Epithelial cell of alveolus of lung (primary cell): ENCODE measurements around the gene SLC6A17. TPM values are rescaled to one million over a fixed set of nuclear protein-coding genes. Genes with fewer than 3 reads are reported as not detected.

Source experiments
- total RNA-seq: library from RNA; depleted of rRNA; stranded (reverse); fragments of >200 nt; gene quantifications from 2 replicates; pipeline ENCODE4 v1.2.1, GENCODE V29; 2015

The SLC6A17 gene
- 0.13 TPM in 1 of 2 replicates, not detected in the other for total RNA-seq

GRCh38 chr1:110150330-110151174 is at the start of gene SLC6A17:
Gene SLC6A17, plus strand, starts transcription at chr1:110150494. Its CDS starts 16,436 bp downstream, at chr1:110166930.

GRCh38 chr1:110112143-110112542 is 38.2 kb upstream of the SLC6A17 start, which contains the start of gene UBL4B:
Gene UBL4B, plus strand, starts transcription at chr1:110112443. Its CDS starts 92 bp downstream, at chr1:110112535.

GRCh38 chr1:110209715-110210603 is 59.7 kb downstream of the SLC6A17 start, which contains the start of gene KCNC4:
Gene KCNC4, plus strand, starts transcription at chr1:110210314. Its CDS starts 1,186 bp downstream, at chr1:110211500.

Other genes with a start within 250 kb of the SLC6A17 start
- gene CSF1, start 239.6 kb upstream of the SLC6A17 start, total RNA-seq = 29.0 and 33.3 TPM in 2 replicates
- 47.7 and 64.3 TPM in 2 replicates for gene AHCYL1, start 165.7 kb upstream of the SLC6A17 start, total RNA-seq
- 14.6 and 17.1 TPM in 2 replicates for gene STRIP1, start 115.9 kb upstream of the SLC6A17 start, total RNA-seq
- gene ALX3, start 79.8 kb upstream of the SLC6A17 start, total RNA-seq = not detected in 2 replicates
- gene UBL4B, start 38.1 kb upstream of the SLC6A17 start, total RNA-seq = not detected in 2 replicates
- 0.88 and 1.0 TPM in 2 replicates for gene KCNC4, start 59.8 kb downstream of the SLC6A17 start, total RNA-seq
- 20.3 and 31.5 TPM in 2 replicates for gene RBM15, start 188.9 kb downstream of the SLC6A17 start, total RNA-seq
- 20.8 and 21.7 TPM in 2 replicates for gene SLC16A4, start 240.5 kb downstream of the SLC6A17 start, total RNA-seq